Measurements from ENCODE around the gene GALNT15. TPM values are rescaled to one million over a fixed set of nuclear protein-coding genes. Genes with fewer than 3 reads are reported as not detected.

The GALNT15 gene
- total RNA-seq, 1 experiment from 2014 or later: not detected

GRCh38 chr3:16249336-16249735, 74.9 kb downstream of the GALNT15 start:
- Histone ChIP-seq H3K4me3 (ENCODE audit: low read depth, low read length, poor library complexity, severe bottlenecking) (no peak overlapping the region), H3K27me3 (replicated peaks; ENCODE audit: insufficient read depth, low read depth, low read length, poor library complexity) (no peaks in the 10 kb centered on the region), H3K27ac (ENCODE audit: low read depth, low read length, poor library complexity, severe bottlenecking) (no peak overlapping the region), H3K36me3 (ENCODE audit: insufficient read depth, low read length, poor library complexity, severe bottlenecking) (no peaks in the 10 kb centered on the region), H3K9me3 (ENCODE audit: low read depth, low read length, poor library complexity, severe bottlenecking) (no peaks in the 10 kb centered on the region), H3K4me1 (ENCODE audit: insufficient read depth, low read length, poor library complexity, severe bottlenecking) (no peaks in the 10 kb centered on the region)
- POLR2A ChIA-PET (ENCODE audit: low non-redundant PET): no interaction called here
- TF ChIP-seq CTCF (conservative IDR thresholded peaks at IDR 0.05; ENCODE audit: low read depth, low read length) (peak; percentile 58), EZH2 (IDR thresholded peaks at IDR 0.05; ENCODE audit: borderline replicate concordance, low read depth, low read length, poor library complexity, severe bottlenecking) (no peak)
- intact Hi-C loops (cut with micrococcal nuclease; ENCODE audit: unreplicated experiment): loop anchor here (2.0 to 5.0 kb wide), 2 partner anchors 617 to 1047 kb away; no protein-coding TSS in a partner anchor
- no TSS peak for BruUV-seq (replicated peaks)
- peak; percentile 27 for DNase-seq (ENCODE audit: low spot score)
- CTCF ChIA-PET: no interaction called here

- DNase-seq (ENCODE audit: low spot score): no peak
- Histone ChIP-seq H3K27ac (ENCODE audit: low read depth, low read length, poor library complexity, severe bottlenecking) (no peak overlapping the region), H3K27me3 (replicated peaks; ENCODE audit: insufficient read depth, low read depth, low read length, poor library complexity) (no peaks in the 10 kb centered on the region), H3K4me1 (ENCODE audit: insufficient read depth, low read length, poor library complexity, severe bottlenecking) (no peaks in the 10 kb centered on the region), H3K9me3 (ENCODE audit: low read depth, low read length, poor library complexity, severe bottlenecking) (no peaks in the 10 kb centered on the region), H3K36me3 (ENCODE audit: insufficient read depth, low read length, poor library complexity, severe bottlenecking) (no peaks in the 10 kb centered on the region), H3K4me3 (ENCODE audit: low read depth, low read length, poor library complexity, severe bottlenecking) (no peak overlapping the region)
- ChIA-PET POLR2A (ENCODE audit: low non-redundant PET) (no interaction called here), CTCF (no interaction called here)
- intact Hi-C loops (cut with micrococcal nuclease; ENCODE audit: unreplicated experiment): loop anchor here (2.0 to 5.0 kb wide), 2 partner anchors 618 to 1047 kb away; no protein-coding TSS in a partner anchor
- TF ChIP-seq CTCF (conservative IDR thresholded peaks at IDR 0.05; ENCODE audit: low read depth, low read length) (no peak), EZH2 (IDR thresholded peaks at IDR 0.05; ENCODE audit: borderline replicate concordance, low read depth, low read length, poor library complexity, severe bottlenecking) (no peak)
- no TSS peak for BruUV-seq (replicated peaks)
Observed at GRCh38 chr3:16249886-16250285, 75.4 kb downstream of the GALNT15 start.

- intact Hi-C loops (cut with micrococcal nuclease; ENCODE audit: unreplicated experiment): no loop called here
- no peaks in the 10 kb centered on the region for H3K4me1 ChIP-seq (ENCODE audit: insufficient read depth, low read length, poor library complexity, severe bottlenecking)
- DNase-seq (ENCODE audit: low spot score): no peak
- no peak overlapping the region for H3K4me3 ChIP-seq (ENCODE audit: low read depth, low read length, poor library complexity, severe bottlenecking)
- ChIA-PET CTCF (no interaction called here), POLR2A (ENCODE audit: low non-redundant PET) (interaction anchor here (0.5 kb wide), 1 partner anchor 931 kb away, joined by 3 read pairs; no protein-coding TSS in a partner anchor)
- H3K9me3 ChIP-seq (ENCODE audit: low read depth, low read length, poor library complexity, severe bottlenecking): no peaks in the 10 kb centered on the region
- H3K27ac ChIP-seq (ENCODE audit: low read depth, low read length, poor library complexity, severe bottlenecking): no peak overlapping the region
- no peaks in the 10 kb centered on the region for H3K36me3 ChIP-seq (ENCODE audit: insufficient read depth, low read length, poor library complexity, severe bottlenecking)
- H3K27me3 ChIP-seq (replicated peaks; ENCODE audit: insufficient read depth, low read depth, low read length, poor library complexity): no peaks in the 10 kb centered on the region
- no TSS peak for BruUV-seq (replicated peaks)
- TF ChIP-seq EZH2 (IDR thresholded peaks at IDR 0.05; ENCODE audit: borderline replicate concordance, low read depth, low read length, poor library complexity, severe bottlenecking) (no peak), CTCF (conservative IDR thresholded peaks at IDR 0.05; ENCODE audit: low read depth, low read length) (no peak)
Observed at GRCh38 chr3:16251316-16252085, 77.0 kb downstream of the GALNT15 start.
